Transverse colon (tissue), 4 donors: Measurements from ENCODE around the gene CREB5. TPM values are rescaled to one million over a fixed set of nuclear protein-coding genes. Genes with fewer than 3 reads are reported as not detected.

ENCODE experiments used
- DNase-seq: peaks from one replicate; pipeline ENCODE4 v3.0.0-alpha.2; 2019
- H3K27ac ChIP-seq, 4 donors: fragments of 200-600 bp; sonication (generic); 2 replicates each; pipeline ENCODE4 v1.5.1; 2016 to 2018; ENCODE audit warnings: inconsistent platforms in 4 of 4
- H3K27me3 ChIP-seq: fragments of 200-600 bp; sonication (generic); 2 replicates; pipeline ENCODE4 v1.5.1; 2017; ENCODE audit warnings: inconsistent platforms
- H3K36me3 ChIP-seq, 4 donors: fragments of 200-600 bp; sonication (generic); 2 replicates each; pipeline ENCODE4 v1.5.1; 2017 to 2019; ENCODE audit warnings: inconsistent platforms in 4 of 4
- H3K4me1 ChIP-seq, 4 donors: fragments of 200-600 bp; sonication (generic); 2 replicates each; pipeline ENCODE4 v1.5.1; 2017 to 2020; ENCODE audit warnings: inconsistent platforms in 4 of 4
- H3K4me3 ChIP-seq, 4 donors: fragments of 200-600 bp; sonication (generic); 1 replicate in 1 of 4; 2 replicates in 3 of 4; pipeline versions ENCODE4 v1.5.1 to v1.6.1; 2017 to 2019; ENCODE audit warnings: inconsistent platforms in 4 of 4
- H3K9me3 ChIP-seq, 2 donors: fragments of 200-600 bp; sonication (generic); 2 replicates each; pipeline ENCODE4 v1.5.1; 2017 to 2019; ENCODE audit warnings: inconsistent platforms in 2 of 2
- EP300 ChIP-seq: sonication (generic); formaldehyde crosslinking; IDR thresholded peaks from one replicate; pipeline ENCODE4 v1.6.1; 2017; ENCODE audit warnings: antibody characterized with exemption, low read depth
- POLR2A ChIP-seq: fragments of 450-650 bp; IDR thresholded peaks from one replicate; pipeline ENCODE4 v1.6.1; 2016; ENCODE audit warnings: antibody characterized with exemption, mild to moderate bottlenecking, moderate library complexity
- POLR2AphosphoS5 ChIP-seq, 3 donors: sonication (generic); formaldehyde crosslinking; IDR thresholded peaks; one replicate each; pipeline ENCODE4 v1.6.1; 2016; ENCODE audit warnings: antibody characterized with exemption in 3 of 3
- WGBS, 2 donors: methylation state at CpG; one replicate each; pipeline ENCODE4 v1.1.5; 2018; ENCODE audit warnings: low coverage in 1 of 2; 5-methylcytosine and 5-hydroxymethylcytosine counted together
- in situ Hi-C, 4 donors: fragments of 200-750 bp; cut with MboI; loops; one replicate each; pipeline versions ENCODE4 v1.15.0 to v1.15.1; 2017; ENCODE audit warnings: low sequenced_read_pairs in 3 of 4, low pct_ligation_motif_present in 1 of 4, low pct_unique_long_range_greater_than_20kb in 1 of 4
- intact Hi-C: fragments of 100-400 bp; cut with DNase I; formaldehyde crosslinking; loops from one replicate; pipeline ENCODE4 v1.15.1; 2023; ENCODE audit warnings: low total_unique reads
- total RNA-seq, 4 donors: library from RNA; depleted of rRNA; stranded (reverse); fragments of >200 nt; gene quantifications; one replicate each; pipeline ENCODE4 v1.1.0, GENCODE V29; 2016
- TF ChIP-seq, protein P1 (sequence below), 5 experiments: fragments of 200-600 bp in 3 of 5; fragments of 450-650 bp in 2 of 5; sonication (generic) in 3 of 5; IDR thresholded peaks; 1 replicate in 2 of 5; 2 replicates in 3 of 5; pipeline ENCODE4 v1.5.1; 2016 to 2017; ENCODE audit warnings: antibody characterized with exemption in 5 of 5, inconsistent platforms in 3 of 5, mild to moderate bottlenecking in 2 of 5, moderate library complexity in 1 of 5

Gene CREB5
- total RNA-seq, 4 donors from 2014 or later, result 3.0 to 12.2 (median 7.0) TPM

DNA sequence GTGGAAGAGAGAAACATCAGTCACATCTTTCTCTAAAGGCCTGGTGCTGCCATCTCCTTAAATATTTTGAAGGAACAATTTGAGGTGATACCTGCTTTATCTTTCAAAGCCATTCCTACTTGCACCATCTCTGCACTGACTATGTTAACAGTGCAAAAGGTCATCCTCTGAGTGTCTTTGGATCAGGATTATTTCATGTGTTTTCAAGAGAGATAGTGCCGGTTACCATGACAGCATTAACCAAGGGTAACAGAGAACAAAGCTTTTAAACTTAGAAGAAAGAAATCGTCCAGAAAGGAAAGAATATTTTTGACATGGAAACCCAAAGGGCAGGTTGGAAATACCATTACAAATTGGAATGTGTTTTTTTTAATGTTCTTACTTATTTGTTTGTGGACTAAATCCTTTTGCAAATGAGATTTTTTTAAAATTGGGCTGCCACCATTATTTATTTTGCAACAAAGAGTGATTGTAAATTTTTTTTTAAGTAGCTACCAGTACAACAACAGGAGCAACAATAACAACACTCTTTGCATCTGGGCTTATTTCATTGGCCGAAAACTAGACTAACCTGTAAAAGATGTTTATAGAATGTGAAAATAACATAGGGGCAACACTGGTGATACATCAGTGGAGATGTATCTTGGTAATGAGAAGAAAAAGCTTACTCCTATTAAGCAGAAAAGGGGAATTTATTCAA is 234.2 kb downstream of the CREB5 start:
- H3K4me3 ChIP-seq, result no peak overlapping the region
- in situ Hi-C loops, result no loop called here
- intact Hi-C loops, result no loop called here
- 58 to 79% methylated on average over 3 of the region's 3 CpGs for WGBS, 2 donors
- no peaks in the 10 kb centered on the region for H3K36me3 ChIP-seq
- H3K9me3 ChIP-seq, result no peaks in the 10 kb centered on the region
- no peak for DNase-seq
- no peaks in the 10 kb centered on the region for H3K4me1 ChIP-seq
- H3K27ac ChIP-seq, result no peak overlapping the region
- H3K27me3 ChIP-seq, result no peaks in the 10 kb centered on the region
- no peak for TF ChIP-seq POLR2A
- TF ChIP-seq POLR2AphosphoS5 (IDR thresholded peaks at IDR 0.05), result no peak
- TF ChIP-seq, protein P1, sequence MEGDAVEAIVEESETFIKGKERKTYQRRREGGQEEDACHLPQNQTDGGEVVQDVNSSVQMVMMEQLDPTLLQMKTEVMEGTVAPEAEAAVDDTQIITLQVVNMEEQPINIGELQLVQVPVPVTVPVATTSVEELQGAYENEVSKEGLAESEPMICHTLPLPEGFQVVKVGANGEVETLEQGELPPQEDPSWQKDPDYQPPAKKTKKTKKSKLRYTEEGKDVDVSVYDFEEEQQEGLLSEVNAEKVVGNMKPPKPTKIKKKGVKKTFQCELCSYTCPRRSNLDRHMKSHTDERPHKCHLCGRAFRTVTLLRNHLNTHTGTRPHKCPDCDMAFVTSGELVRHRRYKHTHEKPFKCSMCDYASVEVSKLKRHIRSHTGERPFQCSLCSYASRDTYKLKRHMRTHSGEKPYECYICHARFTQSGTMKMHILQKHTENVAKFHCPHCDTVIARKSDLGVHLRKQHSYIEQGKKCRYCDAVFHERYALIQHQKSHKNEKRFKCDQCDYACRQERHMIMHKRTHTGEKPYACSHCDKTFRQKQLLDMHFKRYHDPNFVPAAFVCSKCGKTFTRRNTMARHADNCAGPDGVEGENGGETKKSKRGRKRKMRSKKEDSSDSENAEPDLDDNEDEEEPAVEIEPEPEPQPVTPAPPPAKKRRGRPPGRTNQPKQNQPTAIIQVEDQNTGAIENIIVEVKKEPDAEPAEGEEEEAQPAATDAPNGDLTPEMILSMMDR (IDR thresholded peaks at IDR 0.05), result no peak
- TF ChIP-seq EP300, result no peak

DNA sequence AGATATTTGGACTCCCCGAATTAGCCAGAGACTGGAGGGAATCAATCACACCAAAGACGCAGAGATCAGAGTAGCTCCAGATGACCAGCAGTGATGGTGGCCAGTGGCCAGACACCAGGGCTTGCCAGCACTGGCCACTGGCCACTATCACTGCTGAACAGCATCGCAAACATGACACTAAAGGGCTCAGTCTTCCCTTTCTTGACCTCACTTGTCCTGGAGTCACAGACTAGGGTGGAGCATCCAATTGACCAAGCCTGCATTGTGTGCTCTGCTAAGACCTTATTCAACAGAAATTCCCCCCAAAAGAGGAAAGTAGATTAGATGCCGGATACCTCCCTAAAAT is 234.7 kb downstream of the CREB5 start:
- Histone ChIP-seq H3K27ac (no peak overlapping the region), H3K4me1 (no peaks in the 10 kb centered on the region), H3K27me3 (no peaks in the 10 kb centered on the region), H3K4me3 (no peak overlapping the region), H3K36me3 (no peaks in the 10 kb centered on the region), H3K9me3 (no peaks in the 10 kb centered on the region)
- 71 to 77% methylated on average over 4 of the region's 4 CpGs for WGBS, 2 donors
- intact Hi-C loops (no loop called here), in situ Hi-C loops (no loop called here)
- DNase-seq, result no peak
- TF ChIP-seq, protein P1 (IDR thresholded peaks at IDR 0.05), result no peak
- no peak for TF ChIP-seq POLR2A
- TF ChIP-seq EP300, result no peak
- TF ChIP-seq POLR2AphosphoS5 (IDR thresholded peaks at IDR 0.05), result no peak

DNA sequence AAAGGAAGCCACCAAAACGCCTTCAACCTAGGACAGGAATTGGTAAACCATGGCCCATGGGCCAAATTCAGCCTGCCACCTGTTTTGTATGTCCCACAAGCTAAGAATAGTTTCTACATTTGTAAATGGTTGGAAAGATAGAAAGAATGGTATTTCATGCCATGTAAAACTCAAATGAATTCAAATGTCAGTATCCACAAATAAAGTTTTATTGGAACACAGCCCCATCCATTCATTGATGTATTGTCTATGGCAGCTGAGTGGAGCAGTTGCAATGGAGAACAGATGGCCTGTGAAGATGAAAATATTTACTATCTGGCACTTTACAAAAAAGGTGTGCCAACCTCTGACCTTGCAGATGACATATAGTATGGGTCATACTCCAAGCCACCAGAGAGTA is 236.9 kb downstream of the CREB5 start:
- in situ Hi-C loops, result no loop called here

DNA sequence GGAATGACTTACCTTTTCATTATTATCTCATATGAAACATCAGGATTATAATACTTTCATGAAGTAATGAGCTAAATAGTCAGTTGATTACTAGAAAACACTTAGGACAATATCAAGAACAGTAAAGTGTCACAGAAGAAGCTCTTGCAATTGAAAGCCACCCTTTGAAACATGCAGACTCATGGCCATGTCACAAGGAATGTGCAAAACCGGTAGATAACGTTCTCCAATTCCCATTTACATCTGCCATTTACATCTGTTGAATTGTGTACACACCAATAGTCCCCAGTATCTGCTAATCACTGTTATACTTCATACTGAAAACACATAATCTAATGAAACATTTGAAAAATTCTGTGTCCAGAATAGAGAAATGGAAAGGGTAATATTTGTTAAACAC is 237.5 kb downstream of the CREB5 start:
- intact Hi-C loops, result no loop called here
- H3K27ac ChIP-seq, result no peak overlapping the region
- no peaks in the 10 kb centered on the region for H3K9me3 ChIP-seq
- DNase-seq, result no peak
- H3K4me1 ChIP-seq, result no peaks in the 10 kb centered on the region
- H3K4me3 ChIP-seq, result no peak overlapping the region
- no peaks in the 10 kb centered on the region for H3K27me3 ChIP-seq
- TF ChIP-seq, protein P1 (IDR thresholded peaks at IDR 0.05), result no peak
- no peak for TF ChIP-seq POLR2A
- no peak for TF ChIP-seq POLR2AphosphoS5 (IDR thresholded peaks at IDR 0.05)
- TF ChIP-seq EP300, result no peak
- in situ Hi-C loops, result no loop called here
- H3K36me3 ChIP-seq, result no peaks in the 10 kb centered on the region
- WGBS, 2 donors, result 67 to 87% methylated on average over 2 of the region's 2 CpGs

More for the DNA sequence above, 236.9 kb downstream of the CREB5 start:
- no peak overlapping the region for H3K27ac ChIP-seq
- 14 to 64% methylated on average over 1 of the region's 1 CpG for WGBS, 2 donors
- intact Hi-C loops, result no loop called here
- H3K4me1 ChIP-seq, result no peaks in the 10 kb centered on the region
- H3K9me3 ChIP-seq, result no peaks in the 10 kb centered on the region
- DNase-seq, result no peak
- TF ChIP-seq, protein P1 (IDR thresholded peaks at IDR 0.05), result no peak
- TF ChIP-seq POLR2A (no peak), POLR2AphosphoS5 (IDR thresholded peaks at IDR 0.05) (no peak), EP300 (no peak)
- no peaks in the 10 kb centered on the region for H3K27me3 ChIP-seq
- no peak overlapping the region for H3K4me3 ChIP-seq
- H3K36me3 ChIP-seq, result no peaks in the 10 kb centered on the region
